GM10847 (cell line): ENCODE results near the gene SRPK1.
A peak's percentile ranks its signal among the peaks of the same experiment; 100 is the strongest.

Source experiments
- POLR2A ChIP-seq: IDR thresholded peaks from 2 replicates; pipeline ENCODE4 v1.6.1; 2011; ENCODE audit not compliant: insufficient read length; ENCODE audit errors: extremely low read depth

SRPK1 gene

DNA sequence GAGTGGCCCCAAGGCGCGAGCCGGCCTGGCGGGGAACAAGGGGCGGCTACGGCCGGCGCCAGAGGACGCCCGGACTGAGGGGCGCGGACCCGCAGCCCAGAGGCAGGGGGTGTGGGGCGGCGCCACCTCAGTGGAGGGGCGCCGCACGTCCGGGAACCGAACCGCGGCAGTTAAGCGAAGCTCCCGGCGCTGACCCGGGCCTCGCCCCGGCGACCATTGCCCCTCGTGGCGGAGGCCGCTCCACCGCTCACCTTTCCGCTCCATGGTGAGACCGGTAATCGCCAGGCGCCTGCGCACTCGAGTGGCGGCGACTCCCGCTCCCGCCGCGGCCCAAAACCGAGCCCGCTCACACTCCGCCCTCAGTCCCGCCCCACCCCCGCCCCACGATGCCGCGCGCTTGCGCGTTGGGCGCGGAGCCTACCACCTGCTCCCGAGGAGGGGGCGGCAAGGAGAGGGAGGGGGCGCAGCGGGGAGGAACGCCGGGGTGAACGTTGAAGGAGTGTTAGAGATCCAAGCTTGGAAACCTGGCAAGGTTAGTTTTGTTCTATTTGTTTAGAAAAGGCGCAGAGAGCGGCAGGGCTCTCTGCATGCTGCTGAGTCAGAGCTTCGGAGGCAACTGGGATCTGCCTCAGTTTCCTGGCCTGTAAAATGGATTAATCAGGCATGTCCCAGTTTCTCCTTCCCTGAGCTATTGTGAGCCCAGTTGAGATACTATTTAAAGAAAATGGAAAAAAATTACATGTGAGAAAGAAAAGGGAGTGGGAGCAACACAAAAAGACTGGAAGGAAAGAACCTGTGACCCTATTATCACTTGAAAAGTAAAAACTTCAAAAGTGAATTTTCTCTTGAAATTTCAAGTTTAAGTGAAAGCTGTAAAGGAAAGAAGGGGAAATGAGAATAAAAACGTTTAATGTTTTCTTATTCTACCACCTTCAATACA, at the start of gene SRPK1:
Gene SRPK1 (minus strand): TSS at position 306 of the 940 bp plus-strand sequence. CDS start 42 bp downstream, at position 264.
- peak; percentile 86 for TF ChIP-seq POLR2A

DNA sequence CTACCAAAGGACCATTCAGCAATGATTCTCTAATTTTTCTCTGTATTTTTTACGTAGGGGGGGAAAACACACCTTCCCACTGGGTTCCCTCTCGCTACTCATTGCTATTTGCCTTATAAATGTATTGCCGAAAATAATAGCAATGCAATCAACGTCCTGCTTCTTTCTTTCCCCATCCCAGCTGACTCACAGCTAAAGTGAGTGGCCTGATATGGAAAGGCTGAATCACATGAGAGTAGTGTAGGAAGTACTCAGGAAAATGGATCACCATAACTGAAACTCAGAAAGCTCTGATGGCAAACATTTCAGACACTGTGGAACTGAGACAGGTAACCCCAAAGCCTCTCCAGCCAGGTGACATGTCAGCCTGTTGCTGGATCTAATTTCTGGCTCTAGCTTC, 49.3 kb upstream of the SRPK1 start:
- TF ChIP-seq POLR2A, result no peak

DNA sequence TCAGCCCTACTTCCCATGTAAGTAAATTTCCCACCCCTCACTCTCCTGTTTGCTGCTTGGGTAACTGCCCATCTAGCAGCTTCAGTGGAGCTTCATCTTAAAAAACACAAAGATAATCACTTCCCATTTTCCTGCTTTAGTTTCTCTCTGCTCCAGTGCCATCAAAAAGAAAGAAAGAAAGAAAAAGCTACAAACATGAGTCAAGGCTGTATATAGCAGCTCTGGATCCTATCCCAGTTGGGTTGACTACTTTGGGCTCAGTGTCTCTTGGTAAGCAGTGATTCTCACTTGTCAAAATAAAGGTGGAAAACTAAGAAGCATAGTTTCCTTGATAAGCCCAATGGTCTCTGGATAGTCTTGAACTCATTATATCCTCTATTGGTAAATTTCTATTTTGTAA, 48.7 kb upstream of the SRPK1 start:
- no peak for TF ChIP-seq POLR2A

DNA sequence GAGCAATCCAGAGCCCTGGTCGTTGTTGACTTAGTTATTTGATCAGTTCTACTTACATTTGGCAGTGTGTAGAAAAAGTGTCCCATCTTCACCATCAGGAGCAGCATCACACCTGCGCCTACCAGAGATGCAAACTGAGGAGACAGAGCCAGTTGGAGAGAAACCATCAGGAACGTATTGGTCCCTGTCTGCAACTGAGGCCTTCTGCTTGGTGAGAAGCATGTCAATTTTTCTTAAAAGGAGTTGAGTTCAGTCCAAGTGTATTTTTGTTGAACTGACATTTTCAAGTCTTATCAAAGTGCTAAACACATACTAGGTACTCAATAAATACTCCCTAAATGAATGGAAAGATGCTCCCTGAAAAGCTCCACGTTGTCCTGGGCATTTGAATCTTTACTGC, 47.9 kb upstream of the SRPK1 start:
- TF ChIP-seq POLR2A, result no peak

DNA sequence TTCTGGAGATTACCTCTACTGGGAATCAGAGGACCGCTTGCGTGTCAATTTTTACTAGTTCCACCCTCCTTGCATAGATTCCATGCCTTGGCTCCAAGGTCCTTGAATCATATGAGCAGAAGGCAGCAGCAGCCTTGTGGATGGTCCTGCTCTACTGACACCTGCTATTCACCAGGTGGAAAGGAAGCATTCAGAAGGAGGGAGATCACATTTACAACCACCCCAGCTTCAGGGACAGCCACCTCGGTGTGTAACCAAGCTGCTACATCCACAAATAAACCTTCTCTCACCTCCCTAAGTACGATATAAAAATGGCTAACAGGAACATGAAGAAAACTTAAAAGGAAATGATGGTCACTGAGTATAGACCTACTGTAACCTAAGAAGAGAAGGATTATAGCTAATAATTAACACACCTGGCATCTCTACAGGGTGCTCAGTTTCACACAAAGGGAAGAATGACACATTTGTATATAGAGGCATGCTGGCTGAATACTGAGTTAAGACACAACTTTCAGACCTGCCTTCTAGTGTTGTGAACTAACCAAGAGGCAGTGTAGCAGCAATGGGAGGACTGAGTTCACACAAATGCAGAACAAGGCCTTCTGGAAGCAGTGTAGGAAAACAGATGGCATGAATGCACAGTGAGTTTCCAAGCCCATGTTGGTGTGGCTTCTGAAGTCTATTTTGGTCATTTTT, 46.3 kb upstream of the SRPK1 start:
- TF ChIP-seq POLR2A, result no peak

DNA sequence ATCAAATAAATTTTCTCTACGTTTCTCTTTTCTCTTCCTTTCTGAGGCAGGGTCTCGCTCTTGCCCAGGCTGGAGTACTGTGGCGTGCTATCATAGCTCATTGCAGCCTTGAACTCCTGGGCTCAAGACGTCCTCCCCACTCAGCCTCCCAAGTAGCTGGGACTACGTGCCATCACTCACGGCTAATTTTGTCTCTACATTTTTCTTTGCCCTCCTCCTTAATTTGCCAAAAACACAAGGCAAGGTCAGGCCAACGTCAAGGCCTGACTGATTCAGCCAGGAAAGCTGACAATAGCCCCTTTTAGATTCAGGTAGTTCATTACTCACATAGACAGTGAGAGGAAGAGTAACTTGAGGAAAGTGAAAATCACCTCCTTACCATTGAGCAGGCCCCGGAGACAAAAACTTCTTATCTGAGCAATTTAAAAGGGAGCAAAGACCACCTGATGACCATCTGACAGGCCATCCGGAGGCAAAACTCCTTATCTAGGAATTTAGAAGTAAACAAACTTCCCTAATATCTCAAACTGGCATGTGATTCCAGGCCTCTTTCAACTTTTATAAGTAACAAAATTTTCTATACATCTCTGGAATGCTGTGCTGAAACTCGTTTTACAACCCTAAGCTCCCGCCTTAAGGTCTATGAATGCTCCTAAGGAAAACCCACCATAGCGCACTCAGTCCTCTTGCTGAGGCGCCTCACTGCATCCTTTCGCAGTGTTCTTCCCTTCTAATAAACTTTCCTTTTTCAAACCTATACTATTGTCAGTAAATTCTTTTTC, 42.1 kb upstream of the SRPK1 start:
- TF ChIP-seq POLR2A, result no peak

DNA sequence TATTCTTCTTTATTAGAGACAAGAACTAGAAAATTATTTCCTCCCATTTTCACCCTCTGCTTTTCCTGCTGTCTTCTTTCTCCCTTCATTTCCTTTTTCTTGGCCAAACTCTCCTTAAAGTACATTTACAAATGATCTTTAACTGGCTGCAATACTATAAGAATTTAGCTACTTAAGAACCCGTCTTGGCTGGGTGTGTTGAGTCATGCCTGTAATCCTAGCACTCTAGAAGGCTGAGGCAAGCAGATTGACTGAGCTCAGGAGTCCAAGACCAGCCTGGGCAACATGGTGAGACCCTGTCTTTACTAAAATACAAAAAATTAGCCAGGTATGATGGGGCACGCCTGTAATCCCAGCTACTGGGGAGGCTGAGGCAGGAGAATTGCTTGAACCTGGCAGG, 39.3 kb upstream of the SRPK1 start:
- TF ChIP-seq POLR2A, result no peak

DNA sequence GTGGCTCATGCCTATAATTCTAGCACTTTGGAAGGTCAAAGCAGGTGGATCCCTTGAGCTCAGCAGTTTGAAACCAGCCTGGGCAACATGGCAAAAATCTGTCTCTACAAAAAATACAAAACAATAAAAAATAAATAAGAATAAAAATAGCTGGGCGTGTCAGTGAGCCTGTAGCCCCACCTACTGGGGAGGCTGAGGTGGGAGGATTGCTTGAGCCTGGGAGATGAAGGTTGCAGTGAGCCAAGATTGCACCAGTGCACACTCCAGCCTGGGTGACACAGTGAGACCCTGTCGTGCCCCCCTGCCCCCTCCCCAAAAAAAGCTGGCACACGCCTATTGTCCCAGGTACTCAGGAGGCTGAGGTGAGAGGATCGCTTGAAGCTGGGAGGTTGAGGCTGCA, 35.1 kb upstream of the SRPK1 start:
- no peak for TF ChIP-seq POLR2A

DNA sequence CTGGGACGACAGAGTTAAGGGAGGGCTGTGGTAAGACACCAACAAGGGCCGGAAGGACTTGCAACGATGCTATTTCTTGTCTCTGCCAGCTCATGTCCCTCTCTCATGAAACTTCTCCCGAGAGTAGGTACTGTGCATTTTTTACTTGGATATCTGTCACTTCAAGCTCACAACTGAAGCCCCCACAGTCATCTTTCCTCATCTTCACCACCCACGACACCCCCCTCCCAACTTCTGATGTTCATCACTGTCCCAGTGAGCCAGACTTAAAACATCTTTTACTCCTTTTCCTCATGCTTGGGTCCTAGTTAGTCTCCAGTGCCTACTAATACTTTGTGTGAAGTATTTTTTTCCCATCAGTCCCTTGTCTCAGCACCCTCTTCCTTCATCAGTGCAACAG, 34.6 kb upstream of the SRPK1 start:
- TF ChIP-seq POLR2A, result no peak

DNA sequence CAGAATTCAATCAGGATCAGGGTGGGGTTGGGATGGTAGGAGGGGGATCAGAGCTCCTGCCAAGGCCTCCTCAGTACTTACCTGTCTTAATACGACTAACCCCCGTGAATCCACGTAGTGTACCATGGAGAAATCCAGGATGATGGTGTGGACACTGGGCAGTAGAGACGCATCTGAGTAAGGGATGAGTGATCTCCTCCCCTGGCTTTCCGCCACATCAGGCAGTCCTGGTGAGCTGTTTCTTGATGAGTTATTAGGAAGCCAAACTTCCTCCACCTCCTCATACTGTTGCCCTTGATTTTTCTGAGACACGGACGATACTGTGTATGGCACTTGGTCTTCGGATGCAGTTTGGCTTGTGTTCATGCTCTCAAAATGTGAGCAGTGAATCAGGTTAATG, 34.2 kb upstream of the SRPK1 start:
- no peak for TF ChIP-seq POLR2A

DNA sequence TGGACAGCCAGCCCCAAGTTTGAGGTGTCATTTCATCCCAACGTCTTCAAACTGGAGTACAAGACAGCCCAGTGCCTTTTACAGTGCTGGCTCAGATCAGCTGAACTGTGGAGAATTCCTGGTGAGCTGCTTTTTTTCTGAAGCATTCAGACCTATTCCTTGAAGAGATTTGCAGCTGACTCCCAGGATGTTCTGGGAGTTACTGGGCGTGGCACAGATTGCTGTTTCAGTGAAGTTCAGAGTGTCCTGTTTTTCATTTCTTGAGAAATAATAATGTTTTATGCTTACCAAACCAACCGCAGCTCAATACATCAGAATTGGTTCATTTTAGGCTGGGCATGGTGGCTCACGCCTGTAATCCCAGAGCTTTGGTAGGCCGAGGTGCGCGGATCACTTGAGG, 33.4 kb upstream of the SRPK1 start:
- TF ChIP-seq POLR2A, result no peak

DNA sequence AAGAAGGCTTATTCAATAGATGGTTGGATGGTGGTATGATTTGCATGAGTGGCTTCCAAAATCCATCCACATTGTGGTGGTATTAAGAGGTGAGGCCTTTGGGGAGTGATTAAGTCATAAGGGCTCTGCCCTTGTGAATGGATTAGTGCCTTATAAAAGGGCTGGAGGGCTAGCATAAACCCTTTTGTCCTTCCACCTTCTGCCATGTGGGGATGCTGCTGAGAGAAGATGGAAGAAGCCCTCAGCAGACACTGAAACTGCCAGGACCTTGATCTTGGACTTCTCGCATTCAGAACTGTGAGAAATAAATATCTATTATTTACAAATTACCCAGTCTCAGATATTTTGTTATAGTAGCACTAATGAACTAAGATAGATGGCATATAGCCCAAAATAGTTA, 27.8 kb upstream of the SRPK1 start:
- TF ChIP-seq POLR2A, result no peak

DNA sequence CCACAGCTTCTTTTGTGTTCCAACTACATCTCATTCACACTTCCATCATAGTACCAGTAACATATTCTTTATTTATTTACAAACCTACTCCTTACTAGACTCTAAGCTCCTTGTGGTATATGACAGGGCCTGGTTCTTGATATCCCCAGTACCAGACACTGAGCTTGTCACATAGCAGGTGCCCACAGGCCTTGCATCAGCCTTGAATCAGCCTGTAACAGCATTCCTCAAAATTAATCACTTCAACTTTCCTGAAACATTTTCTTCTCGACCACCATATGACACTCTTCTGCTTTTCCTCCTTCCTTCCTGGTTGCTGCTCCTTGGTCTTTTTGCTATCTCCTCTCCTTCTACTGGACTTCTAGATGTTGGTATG, 24.7 kb upstream of the SRPK1 start:
- TF ChIP-seq POLR2A, result no peak

DNA sequence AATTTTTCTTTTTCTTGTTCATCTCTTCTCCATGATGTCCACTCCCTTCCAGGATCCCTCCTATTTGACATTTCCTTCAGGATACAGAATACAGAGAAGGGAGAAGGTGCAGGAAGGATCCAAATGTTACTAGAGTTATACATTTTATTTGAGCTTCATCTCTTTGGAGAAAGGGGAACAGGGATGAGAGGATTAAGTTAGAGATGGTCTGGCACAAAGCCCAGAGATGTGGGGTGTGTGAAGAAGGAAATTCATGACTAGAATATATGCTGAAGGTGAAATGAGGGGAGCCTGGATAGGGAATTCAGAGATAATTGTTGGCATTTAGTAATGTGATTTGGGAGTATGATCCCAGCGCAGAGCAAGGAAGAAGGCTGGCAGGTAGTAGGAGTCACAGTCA, 22.5 kb upstream of the SRPK1 start:
- TF ChIP-seq POLR2A, result no peak

DNA sequence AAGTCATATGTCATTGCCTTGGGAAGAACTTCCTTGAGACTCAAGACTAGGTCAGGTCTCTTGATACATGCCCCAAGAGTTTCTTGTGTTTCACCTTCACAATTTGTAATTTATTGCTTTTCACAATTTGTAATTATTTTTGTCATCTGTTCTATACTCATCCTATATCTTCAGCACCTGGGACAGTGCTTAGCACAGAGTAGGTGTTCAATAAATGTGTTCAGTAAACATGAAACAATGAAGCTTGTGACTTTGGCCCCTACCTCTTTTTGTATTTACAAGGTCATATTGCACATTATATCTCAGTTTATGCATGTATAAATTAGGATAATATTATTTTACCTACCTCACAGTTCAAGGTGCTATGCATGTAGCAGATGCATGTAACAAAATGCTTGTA, 21.5 kb upstream of the SRPK1 start:
- no peak for TF ChIP-seq POLR2A
